ENCODE results near the gene PIP5K1C. TPM values are rescaled to one million over a fixed set of nuclear protein-coding genes. Genes with fewer than 3 reads are reported as not detected.

PIP5K1C gene
- total RNA-seq, 2 experiments from 2014 or later = 14.6 to 15.3 TPM

GRCh38 chr19:3733549-3734309 lies 33.5 kb upstream of the PIP5K1C start:
- H3K9me3 Mint-ChIP-seq (ENCODE audit: low read depth) = no peaks in the 10 kb centered on the region
- ATAC-seq = no peak
- ChIA-PET POLR2A (no interaction called here), CTCF (interaction anchor here (0.6 kb wide), 1 partner anchor 443 kb away, joined by 3 read pairs; no protein-coding TSS in a partner anchor)
- intact Hi-C loops (cut with DNase I, micrococcal nuclease) = no loop called here
- peaks cover 1% of the 10 kb centered on the region for H3K36me3 Mint-ChIP-seq (ENCODE audit: low read depth)
- DNase-seq = no peak
- H3K4me1 Mint-ChIP-seq = peaks cover 4% of the 10 kb centered on the region
- no peak overlapping the region for H3K4me3 Mint-ChIP-seq
- no peaks in the 10 kb centered on the region for H3K27me3 Mint-ChIP-seq
- H3K27ac Mint-ChIP-seq = no peak overlapping the region

GRCh38 chr19:3732108-3732507 lies 31.8 kb upstream of the PIP5K1C start:
- H3K27ac Mint-ChIP-seq = no peak overlapping the region
- ChIA-PET CTCF (interaction anchor here (0.6 kb wide), 1 partner anchor 126 kb away, joined by 3 read pairs; no protein-coding TSS in a partner anchor), POLR2A (interaction anchor here (0.6 kb wide), 1 partner anchor 17 kb away, joined by 4 read pairs; no protein-coding TSS in a partner anchor)
- ATAC-seq (no peak), DNase-seq (no peak)
- H3K9me3 Mint-ChIP-seq (ENCODE audit: low read depth) = no peaks in the 10 kb centered on the region
- H3K4me1 Mint-ChIP-seq = peaks cover 3% of the 10 kb centered on the region
- H3K36me3 Mint-ChIP-seq (ENCODE audit: low read depth) = peaks cover 1% of the 10 kb centered on the region
- no peaks in the 10 kb centered on the region for H3K27me3 Mint-ChIP-seq
- H3K4me3 Mint-ChIP-seq = no peak overlapping the region
- intact Hi-C loops (cut with DNase I, micrococcal nuclease) = no loop called here

- DNase-seq (no peak), ATAC-seq (no peak)
- Mint-ChIP-seq H3K27me3 (no peaks in the 10 kb centered on the region), H3K4me1 (peaks cover 3% of the 10 kb centered on the region), H3K4me3 (no peak overlapping the region), H3K36me3 (ENCODE audit: low read depth) (no peaks in the 10 kb centered on the region), H3K9me3 (ENCODE audit: low read depth) (no peaks in the 10 kb centered on the region), H3K27ac (no peak overlapping the region)
- intact Hi-C loops (cut with DNase I, micrococcal nuclease) = no loop called here
- CTCF ChIA-PET = interaction anchor here (0.6 to 1.2 kb wide), 2 partner anchors 92 to 184 kb away, joined by 3 to 4 read pairs; no protein-coding TSS in a partner anchor
- POLR2A ChIA-PET = no interaction called here
Measured at GRCh38 chr19:3730457-3730958, 30.2 kb upstream of the PIP5K1C start.

GRCh38 chr19:3725640-3726310 lies 25.5 kb upstream of the PIP5K1C start:
- no peak for ATAC-seq
- H3K9me3 Mint-ChIP-seq (ENCODE audit: low read depth) = no peaks in the 10 kb centered on the region
- POLR2A ChIA-PET = no interaction called here
- H3K27me3 Mint-ChIP-seq = peaks cover 4% of the 10 kb centered on the region
- CTCF ChIA-PET = no interaction called here
- peaks cover 13% of the 10 kb centered on the region for H3K4me1 Mint-ChIP-seq
- intact Hi-C loops (cut with DNase I, micrococcal nuclease) = no loop called here
- no peak overlapping the region for H3K4me3 Mint-ChIP-seq
- no peaks in the 10 kb centered on the region for H3K36me3 Mint-ChIP-seq (ENCODE audit: low read depth)
- no peak overlapping the region for H3K27ac Mint-ChIP-seq
- DNase-seq = no peak

GRCh38 chr19:3725121-3725520 lies 24.9 kb upstream of the PIP5K1C start:
- Mint-ChIP-seq H3K4me3 (no peak overlapping the region), H3K9me3 (ENCODE audit: low read depth) (no peaks in the 10 kb centered on the region), H3K4me1 (peaks cover 13% of the 10 kb centered on the region), H3K27ac (no peak overlapping the region), H3K36me3 (ENCODE audit: low read depth) (no peaks in the 10 kb centered on the region), H3K27me3 (peaks cover 4% of the 10 kb centered on the region)
- ATAC-seq = no peak
- ChIA-PET CTCF (interaction anchor here (0.7 kb wide), 1 partner anchor 257 kb away, joined by 4 read pairs; no protein-coding TSS in a partner anchor), POLR2A (no interaction called here)
- no peak for DNase-seq
- intact Hi-C loops (cut with DNase I, micrococcal nuclease) = no loop called here

GRCh38 chr19:3723883-3724282 lies 23.6 kb upstream of the PIP5K1C start:
- H3K36me3 Mint-ChIP-seq (ENCODE audit: low read depth) = no peaks in the 10 kb centered on the region
- no peak for ATAC-seq
- CTCF ChIA-PET = no interaction called here
- H3K9me3 Mint-ChIP-seq (ENCODE audit: low read depth) = no peaks in the 10 kb centered on the region
- DNase-seq = no peak
- no peak overlapping the region for H3K27ac Mint-ChIP-seq
- H3K27me3 Mint-ChIP-seq = peaks cover 4% of the 10 kb centered on the region
- peaks cover 13% of the 10 kb centered on the region for H3K4me1 Mint-ChIP-seq
- intact Hi-C loops (cut with DNase I, micrococcal nuclease) = no loop called here
- POLR2A ChIA-PET = interaction anchor here (0.8 kb wide), 1 partner anchor 89 kb away, joined by 3 read pairs; no protein-coding TSS in a partner anchor
- H3K4me3 Mint-ChIP-seq = no peak overlapping the region

- ChIA-PET CTCF (no interaction called here), POLR2A (interaction anchor here (0.5 to 0.8 kb wide), 2 partner anchors 89 to 515 kb away, joined by 3 read pairs; no protein-coding TSS in a partner anchor)
- ATAC-seq = no peak
- Mint-ChIP-seq H3K4me1 (peaks cover 10% of the 10 kb centered on the region), H3K9me3 (ENCODE audit: low read depth) (no peaks in the 10 kb centered on the region), H3K4me3 (no peak overlapping the region), H3K27ac (no peak overlapping the region), H3K27me3 (peaks cover 4% of the 10 kb centered on the region), H3K36me3 (ENCODE audit: low read depth) (no peaks in the 10 kb centered on the region)
- no peak for DNase-seq
- intact Hi-C loops (cut with DNase I, micrococcal nuclease) = no loop called here
Measured at GRCh38 chr19:3723110-3723488, 22.8 kb upstream of the PIP5K1C start.

GRCh38 chr19:3722443-3723109 lies 22.3 kb upstream of the PIP5K1C start:
- peak overlapping the region; percentile 13 for H3K4me3 Mint-ChIP-seq
- no peaks in the 10 kb centered on the region for H3K36me3 Mint-ChIP-seq (ENCODE audit: low read depth)
- intact Hi-C loops (cut with DNase I, micrococcal nuclease) = no loop called here
- ChIA-PET CTCF (interaction anchor here (0.6 to 1.4 kb wide), 2 partner anchors 33 to 49 kb away, joined by 3 to 5 read pairs; no protein-coding TSS in a partner anchor), POLR2A (interaction anchor here (0.5 kb wide), 1 partner anchor 516 kb away, joined by 3 read pairs; no protein-coding TSS in a partner anchor)
- H3K27me3 Mint-ChIP-seq = peaks cover 4% of the 10 kb centered on the region
- no peak overlapping the region for H3K27ac Mint-ChIP-seq
- no peaks in the 10 kb centered on the region for H3K9me3 Mint-ChIP-seq (ENCODE audit: low read depth)
- no peak for DNase-seq
- ATAC-seq = no peak
- H3K4me1 Mint-ChIP-seq = peaks cover 10% of the 10 kb centered on the region

- peak overlapping the region; percentile 13 for H3K4me3 Mint-ChIP-seq
- no peak for ATAC-seq
- DNase-seq = no peak
- no peaks in the 10 kb centered on the region for H3K36me3 Mint-ChIP-seq (ENCODE audit: low read depth)
- no peaks in the 10 kb centered on the region for H3K9me3 Mint-ChIP-seq (ENCODE audit: low read depth)
- intact Hi-C loops (cut with DNase I, micrococcal nuclease) = loop anchor here in 1 of 2 experiments (1.0 to 2.0 kb wide), 5 partner anchors 39 to 165 kb away; partner anchors contain the start of genes APBA3, HMG20B and MFSD12
- H3K4me1 Mint-ChIP-seq = peaks cover 10% of the 10 kb centered on the region
- CTCF ChIA-PET = interaction anchor here (0.6 to 1.4 kb wide), 2 partner anchors 32 to 48 kb away, joined by 3 to 5 read pairs; no protein-coding TSS in a partner anchor
- POLR2A ChIA-PET = interaction anchor here (0.6 kb wide), 1 partner anchor 165 kb away, joined by 3 read pairs; no protein-coding TSS in a partner anchor
- H3K27me3 Mint-ChIP-seq = peaks cover 4% of the 10 kb centered on the region
- no peak overlapping the region for H3K27ac Mint-ChIP-seq
Measured at GRCh38 chr19:3721887-3722442, 21.7 kb upstream of the PIP5K1C start.

GRCh38 chr19:3721131-3721886 lies 21.0 kb upstream of the PIP5K1C start:
- Mint-ChIP-seq H3K4me3 (peak overlapping the region; percentile 13), H3K27ac (no peak overlapping the region), H3K36me3 (ENCODE audit: low read depth) (no peaks in the 10 kb centered on the region), H3K4me1 (peaks cover 10% of the 10 kb centered on the region), H3K9me3 (ENCODE audit: low read depth) (no peaks in the 10 kb centered on the region), H3K27me3 (peaks cover 4% of the 10 kb centered on the region)
- ChIA-PET CTCF (interaction anchor here (0.6 to 1.4 kb wide), 4 partner anchors 31 to 266 kb away, joined by 3 to 5 read pairs (median 4); no protein-coding TSS in a partner anchor), POLR2A (interaction anchor here (0.6 kb wide), 1 partner anchor 165 kb away, joined by 3 read pairs; no protein-coding TSS in a partner anchor)
- peak; percentile 92 for DNase-seq
- ATAC-seq = peak; percentile 94
- intact Hi-C loops (cut with DNase I, micrococcal nuclease) = loop anchor here in 1 of 2 experiments (1.0 to 2.0 kb wide), 5 partner anchors 39 to 164 kb away; partner anchors contain the start of genes APBA3, HMG20B and MFSD12
